HL-60 (cell line): ENCODE results near the gene PPM1H.

Experiments used
- DNase-seq, 2 experiments: peaks; one replicate each; pipeline ENCODE4 v3.0.0-alpha.2; 2010 to 2020; ENCODE audit warnings: low read depth in 1 of 2, low spot score in 1 of 2
- H3K27ac ChIP-seq: fragments of 250-450 bp; sonication (Bioruptor Pico); replicated peaks from 2 replicates; pipeline ENCODE4 v1.5.1; 2020; ENCODE audit warnings: mild to moderate bottlenecking, moderate library complexity
- H3K27me3 ChIP-seq: fragments of 250-450 bp; sonication (Bioruptor Pico); 2 replicates; pipeline ENCODE4 v1.5.1; 2021; ENCODE audit warnings: mild to moderate bottlenecking, moderate library complexity; ENCODE audit not compliant: insufficient read depth, poor library complexity, severe bottlenecking
- H3K4me3 ChIP-seq: replicated peaks from 2 replicates; pipeline ENCODE4 v1.5.1; 2011; ENCODE audit warnings: mild to moderate bottlenecking, control low read depth, low read length; ENCODE audit not compliant: insufficient read depth
- GABPA ChIP-seq: IDR thresholded peaks from 2 replicates; pipeline ENCODE4 v1.6.1; 2012; ENCODE audit warnings: low read depth
- POLR2AphosphoS5 ChIP-seq: IDR thresholded peaks from 2 replicates; pipeline ENCODE4 v1.6.1; 2012; ENCODE audit warnings: low read depth
- SPI1 ChIP-seq: IDR thresholded peaks from 2 replicates; pipeline ENCODE4 v1.6.1; 2012; ENCODE audit warnings: low read depth, mild to moderate bottlenecking, borderline replicate concordance
- TF ChIP-seq, protein P1 (sequence below): IDR thresholded peaks from 2 replicates; pipeline ENCODE4 v1.6.1; 2012; ENCODE audit warnings: low read depth; ENCODE audit not compliant: insufficient replicate concordance
- TF ChIP-seq, protein P2 (sequence below): IDR thresholded peaks from one replicate; pipeline ENCODE4 v1.5.1; 2011; ENCODE audit warnings: low read length, control low read depth, inconsistent platforms; ENCODE audit not compliant: insufficient read depth

PPM1H gene

DNA sequence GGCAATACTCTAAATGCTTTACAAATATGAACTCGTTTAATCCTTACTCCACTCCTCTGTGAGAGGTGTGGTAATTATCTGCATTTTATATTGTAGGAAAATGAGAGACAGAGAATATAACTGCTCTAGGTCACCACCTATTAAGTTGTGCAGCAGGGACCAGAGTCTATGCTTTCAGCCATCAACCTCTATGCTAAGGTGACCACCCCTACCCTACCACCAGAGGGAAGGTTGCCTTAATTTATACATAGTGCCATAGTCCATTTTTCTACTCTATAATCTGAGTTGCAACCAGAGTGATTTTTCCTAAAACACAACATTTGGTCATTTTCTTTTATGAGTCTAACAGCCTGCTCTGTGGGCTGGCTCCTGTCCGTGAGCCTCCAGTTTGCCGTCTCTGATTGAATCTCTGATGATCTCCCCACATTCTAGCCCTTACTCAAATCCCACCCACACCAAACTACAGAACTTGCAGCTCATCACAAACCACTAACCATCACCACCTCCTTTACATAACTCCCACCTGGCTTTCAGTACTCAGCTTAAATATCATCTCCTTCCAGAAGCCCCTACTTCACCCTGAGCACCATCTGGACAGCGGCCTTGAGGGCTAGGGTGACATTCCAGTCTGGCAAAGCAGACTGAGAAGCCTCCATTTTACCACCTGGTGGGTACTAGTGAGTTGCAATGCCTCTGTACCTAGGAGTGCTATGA is 126.6 kb downstream of the PPM1H start:
- no peak for DNase-seq
- Histone ChIP-seq H3K27ac (no peak overlapping the region), H3K27me3 (no peaks in the 10 kb centered on the region), H3K4me3 (no peak overlapping the region)
- TF ChIP-seq, protein P1, sequence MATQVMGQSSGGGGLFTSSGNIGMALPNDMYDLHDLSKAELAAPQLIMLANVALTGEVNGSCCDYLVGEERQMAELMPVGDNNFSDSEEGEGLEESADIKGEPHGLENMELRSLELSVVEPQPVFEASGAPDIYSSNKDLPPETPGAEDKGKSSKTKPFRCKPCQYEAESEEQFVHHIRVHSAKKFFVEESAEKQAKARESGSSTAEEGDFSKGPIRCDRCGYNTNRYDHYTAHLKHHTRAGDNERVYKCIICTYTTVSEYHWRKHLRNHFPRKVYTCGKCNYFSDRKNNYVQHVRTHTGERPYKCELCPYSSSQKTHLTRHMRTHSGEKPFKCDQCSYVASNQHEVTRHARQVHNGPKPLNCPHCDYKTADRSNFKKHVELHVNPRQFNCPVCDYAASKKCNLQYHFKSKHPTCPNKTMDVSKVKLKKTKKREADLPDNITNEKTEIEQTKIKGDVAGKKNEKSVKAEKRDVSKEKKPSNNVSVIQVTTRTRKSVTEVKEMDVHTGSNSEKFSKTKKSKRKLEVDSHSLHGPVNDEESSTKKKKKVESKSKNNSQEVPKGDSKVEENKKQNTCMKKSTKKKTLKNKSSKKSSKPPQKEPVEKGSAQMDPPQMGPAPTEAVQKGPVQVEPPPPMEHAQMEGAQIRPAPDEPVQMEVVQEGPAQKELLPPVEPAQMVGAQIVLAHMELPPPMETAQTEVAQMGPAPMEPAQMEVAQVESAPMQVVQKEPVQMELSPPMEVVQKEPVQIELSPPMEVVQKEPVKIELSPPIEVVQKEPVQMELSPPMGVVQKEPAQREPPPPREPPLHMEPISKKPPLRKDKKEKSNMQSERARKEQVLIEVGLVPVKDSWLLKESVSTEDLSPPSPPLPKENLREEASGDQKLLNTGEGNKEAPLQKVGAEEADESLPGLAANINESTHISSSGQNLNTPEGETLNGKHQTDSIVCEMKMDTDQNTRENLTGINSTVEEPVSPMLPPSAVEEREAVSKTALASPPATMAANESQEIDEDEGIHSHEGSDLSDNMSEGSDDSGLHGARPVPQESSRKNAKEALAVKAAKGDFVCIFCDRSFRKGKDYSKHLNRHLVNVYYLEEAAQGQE = no peak
- TF ChIP-seq GABPA = no peak

DNA sequence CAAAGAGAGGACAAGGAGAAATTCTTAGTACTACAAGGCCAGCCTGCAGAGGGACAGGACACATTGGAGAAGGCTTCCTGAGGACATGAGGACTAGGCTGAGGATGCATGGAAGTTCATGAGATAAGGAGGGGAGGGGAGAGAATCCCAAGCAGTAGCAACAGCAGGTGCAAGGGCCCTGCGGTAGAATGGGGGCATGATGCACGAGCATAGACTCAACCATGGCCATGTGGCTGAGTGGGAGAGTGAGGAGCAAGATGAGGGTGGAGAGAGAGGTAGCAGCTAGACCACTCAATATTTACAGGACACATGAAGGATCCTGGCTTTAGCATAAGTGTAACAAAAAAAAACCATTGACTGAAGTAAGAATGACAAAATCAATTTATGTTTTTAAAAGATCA is 128.1 kb downstream of the PPM1H start:
- H3K4me3 ChIP-seq = no peak overlapping the region
- no peaks in the 10 kb centered on the region for H3K27me3 ChIP-seq
- DNase-seq = no peak
- TF ChIP-seq SPI1 (no peak), POLR2AphosphoS5 (no peak), GABPA (no peak)
- TF ChIP-seq, protein P1 = no peak
- TF ChIP-seq, protein P2, sequence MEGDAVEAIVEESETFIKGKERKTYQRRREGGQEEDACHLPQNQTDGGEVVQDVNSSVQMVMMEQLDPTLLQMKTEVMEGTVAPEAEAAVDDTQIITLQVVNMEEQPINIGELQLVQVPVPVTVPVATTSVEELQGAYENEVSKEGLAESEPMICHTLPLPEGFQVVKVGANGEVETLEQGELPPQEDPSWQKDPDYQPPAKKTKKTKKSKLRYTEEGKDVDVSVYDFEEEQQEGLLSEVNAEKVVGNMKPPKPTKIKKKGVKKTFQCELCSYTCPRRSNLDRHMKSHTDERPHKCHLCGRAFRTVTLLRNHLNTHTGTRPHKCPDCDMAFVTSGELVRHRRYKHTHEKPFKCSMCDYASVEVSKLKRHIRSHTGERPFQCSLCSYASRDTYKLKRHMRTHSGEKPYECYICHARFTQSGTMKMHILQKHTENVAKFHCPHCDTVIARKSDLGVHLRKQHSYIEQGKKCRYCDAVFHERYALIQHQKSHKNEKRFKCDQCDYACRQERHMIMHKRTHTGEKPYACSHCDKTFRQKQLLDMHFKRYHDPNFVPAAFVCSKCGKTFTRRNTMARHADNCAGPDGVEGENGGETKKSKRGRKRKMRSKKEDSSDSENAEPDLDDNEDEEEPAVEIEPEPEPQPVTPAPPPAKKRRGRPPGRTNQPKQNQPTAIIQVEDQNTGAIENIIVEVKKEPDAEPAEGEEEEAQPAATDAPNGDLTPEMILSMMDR = no peak
- H3K27ac ChIP-seq = no peak overlapping the region

DNA sequence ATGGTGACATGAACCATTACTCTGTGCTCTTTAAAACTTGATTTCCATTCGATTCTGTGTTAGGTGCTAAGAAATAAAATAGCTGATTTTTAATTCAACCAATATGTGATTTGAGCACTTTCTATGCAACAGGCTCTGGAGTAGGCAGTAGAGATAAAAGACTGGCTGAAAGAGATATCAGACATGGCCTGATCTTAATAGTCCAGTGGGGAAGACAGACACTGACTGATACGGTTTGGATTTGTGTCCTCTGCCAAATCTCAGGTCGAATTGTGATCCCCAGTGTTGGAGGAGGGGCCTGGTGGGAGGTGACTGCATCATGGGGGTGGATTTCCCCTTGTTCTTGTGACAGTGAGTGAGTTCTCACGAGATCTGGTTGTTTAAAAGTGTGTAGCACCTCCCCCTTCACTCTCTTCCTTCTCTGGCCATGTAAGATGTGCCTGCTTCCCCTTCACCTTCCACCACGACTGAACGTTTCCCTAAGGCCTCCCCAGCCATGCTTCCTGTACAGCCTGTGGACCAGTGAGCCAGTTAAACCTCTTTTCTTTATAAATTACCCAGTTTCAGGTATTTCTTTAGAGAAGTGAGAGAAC is 128.6 kb downstream of the PPM1H start:
- DNase-seq = no peak
- Histone ChIP-seq H3K27me3 (no peaks in the 10 kb centered on the region), H3K4me3 (no peak overlapping the region), H3K27ac (no peak overlapping the region)
- no peak for TF ChIP-seq POLR2AphosphoS5
- no peak for TF ChIP-seq GABPA
- TF ChIP-seq, protein P1 = no peak
- TF ChIP-seq SPI1 = no peak
- TF ChIP-seq, protein P2 = no peak
